ENCODE results near the gene GALNT14.

The GALNT14 gene

GRCh38 chr2:30968660-30969397 lies 169.4 kb downstream of the GALNT14 start:
- no peak for DNase-seq

DNA sequence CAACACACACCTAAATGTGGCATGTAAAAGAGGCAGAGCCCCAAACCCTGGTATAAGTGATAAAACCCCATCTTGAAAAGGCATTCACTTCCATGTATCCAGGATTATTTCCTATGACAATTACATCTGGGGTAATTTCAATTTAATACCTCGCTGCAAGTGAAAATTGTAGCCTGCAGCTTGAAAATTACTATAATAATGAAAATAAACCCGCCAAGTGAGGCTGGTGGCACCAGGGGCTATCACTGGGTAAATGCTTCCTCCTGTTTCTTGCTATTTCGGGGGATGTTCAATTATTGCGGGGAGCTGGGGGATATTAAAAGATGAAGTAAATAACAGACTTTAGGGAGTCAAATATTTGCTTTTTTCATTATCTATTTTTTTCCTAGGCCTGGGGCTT lies 171.5 kb downstream of the GALNT14 start:
- no peak for DNase-seq

- no peak for DNase-seq
Measured at GRCh38 chr2:30965022-30965531, 173.2 kb downstream of the GALNT14 start.

DNA sequence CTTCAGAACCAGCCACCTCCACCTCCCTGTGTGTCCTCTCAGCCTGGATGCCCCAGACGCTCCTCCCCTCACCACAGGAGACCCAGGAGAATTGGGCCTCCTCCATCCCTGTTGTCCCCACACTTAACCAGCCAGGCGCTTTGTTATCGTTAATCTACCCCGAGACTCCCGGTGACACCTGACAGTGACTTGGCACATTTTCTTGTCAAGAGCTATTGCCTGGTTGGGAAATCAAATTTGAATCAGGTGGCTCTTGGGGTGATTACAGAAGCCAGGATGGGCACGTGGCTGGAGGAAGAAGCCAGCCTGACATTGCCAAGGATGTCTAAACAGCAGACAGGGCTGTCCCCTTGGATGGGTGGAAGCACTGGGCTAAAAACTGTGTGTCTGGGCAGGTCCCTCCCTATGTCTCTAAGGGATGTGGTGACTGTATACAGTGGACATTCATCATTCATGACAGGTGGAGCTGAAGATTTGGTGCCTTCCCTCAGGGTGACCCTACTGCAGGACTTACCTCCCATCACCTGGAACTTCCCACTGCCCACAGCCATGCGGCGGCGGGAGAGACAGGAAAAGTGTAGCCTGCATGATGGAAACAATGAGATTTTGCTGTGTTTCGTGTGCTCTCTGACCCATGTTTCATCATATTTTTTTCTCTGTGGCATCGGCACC lies 173.8 kb downstream of the GALNT14 start:
- no peak for DNase-seq

- DNase-seq, result no peak
Measured at GRCh38 chr2:30963184-30963583, 175.1 kb downstream of the GALNT14 start.

- DNase-seq, result no peak
Measured at GRCh38 chr2:30960213-30960612, 178.0 kb downstream of the GALNT14 start.

- no peak for DNase-seq
Measured at GRCh38 chr2:30959653-30960052, 178.6 kb downstream of the GALNT14 start.

DNA sequence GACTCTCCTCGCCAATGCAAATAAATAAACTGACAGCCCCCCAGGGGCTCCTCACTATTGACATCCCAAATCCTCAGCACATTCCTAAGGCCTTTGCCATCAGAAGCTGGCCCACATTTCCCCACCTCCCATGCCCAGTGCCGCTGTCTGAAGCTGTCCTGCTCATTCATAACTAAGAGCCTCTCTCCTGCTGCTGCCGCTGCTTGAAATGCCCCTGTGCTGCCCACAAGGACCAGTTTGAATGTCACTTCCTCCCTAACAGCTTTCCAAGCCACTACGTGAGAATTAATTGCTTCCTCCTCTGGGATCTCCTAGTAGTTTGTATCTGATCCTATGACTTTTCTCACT lies 179.3 kb downstream of the GALNT14 start:
- DNase-seq, result no peak

GRCh38 chr2:30958193-30958917 lies 179.9 kb downstream of the GALNT14 start:
- no peak for DNase-seq

- no peak for DNase-seq
Measured at GRCh38 chr2:30957591-30957990, 180.6 kb downstream of the GALNT14 start.

DNA sequence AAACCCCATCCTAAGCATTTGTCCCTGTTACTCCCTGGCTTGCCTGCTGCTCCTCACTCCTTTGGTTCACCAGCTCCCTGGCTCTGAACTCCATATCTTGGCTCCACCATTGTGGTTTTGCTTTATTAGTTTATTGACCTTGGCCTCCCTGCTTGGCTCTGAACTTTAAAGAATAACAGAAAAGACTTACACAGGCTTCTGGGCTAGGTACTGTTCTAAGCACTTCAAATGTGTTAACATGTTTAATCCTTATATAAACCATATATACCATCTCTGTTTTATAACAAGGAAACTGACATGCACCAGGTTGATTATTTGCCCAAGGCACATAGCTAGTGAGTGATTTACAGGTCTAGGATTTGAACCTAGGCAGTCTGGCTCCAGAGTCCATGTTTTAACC lies 181.2 kb downstream of the GALNT14 start:
- no peak for DNase-seq

DNA sequence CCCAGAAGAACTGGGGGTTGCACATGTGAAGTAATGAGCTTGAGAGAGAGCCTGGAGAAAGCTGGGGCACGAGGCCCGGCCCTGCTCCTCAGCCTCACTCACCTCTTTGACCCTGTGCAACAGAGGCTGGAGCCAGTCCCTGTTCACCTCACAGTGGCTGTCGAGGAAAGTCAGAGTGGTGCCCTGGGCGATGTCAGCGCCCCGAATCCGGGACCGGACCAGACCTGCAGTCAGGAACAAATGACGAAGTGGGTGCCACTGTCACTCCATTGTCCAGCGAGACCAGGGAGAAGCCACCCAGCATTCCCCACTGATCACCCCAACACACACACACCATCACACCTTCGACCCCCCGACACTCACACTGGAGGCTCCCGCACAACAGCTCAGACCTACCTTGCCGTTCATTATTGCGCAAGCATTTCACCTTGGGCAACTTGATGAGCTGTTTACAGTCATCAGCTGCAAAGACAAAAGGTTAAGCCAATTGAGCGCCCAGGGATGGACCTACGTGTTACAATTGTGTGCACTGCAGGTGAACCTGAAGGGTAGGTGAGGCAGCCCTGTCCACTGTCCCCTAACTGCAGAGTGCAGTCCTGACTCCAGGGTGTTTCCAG lies 182.6 kb downstream of the GALNT14 start:
- DNase-seq, result no peak

DNA sequence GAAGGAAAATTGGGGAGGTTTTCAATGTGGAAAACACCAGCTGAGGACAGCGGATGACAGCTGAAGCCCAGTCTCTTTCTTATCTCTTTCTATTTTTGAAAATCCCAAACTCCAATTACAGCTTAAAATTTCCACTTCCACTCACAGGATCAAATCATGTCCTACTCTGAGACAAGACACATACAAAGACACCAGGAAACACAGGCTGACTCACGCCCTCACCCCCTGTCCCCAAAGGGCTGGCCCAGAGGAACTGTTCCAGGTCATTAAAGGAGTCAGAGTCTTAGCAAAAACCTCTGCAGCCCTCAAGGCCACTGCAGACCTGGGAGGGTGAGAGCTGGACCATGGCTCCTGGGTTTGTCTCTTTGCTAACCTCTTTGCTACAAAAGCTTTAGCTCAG lies 187.9 kb downstream of the GALNT14 start:
- no peak for DNase-seq

DNA sequence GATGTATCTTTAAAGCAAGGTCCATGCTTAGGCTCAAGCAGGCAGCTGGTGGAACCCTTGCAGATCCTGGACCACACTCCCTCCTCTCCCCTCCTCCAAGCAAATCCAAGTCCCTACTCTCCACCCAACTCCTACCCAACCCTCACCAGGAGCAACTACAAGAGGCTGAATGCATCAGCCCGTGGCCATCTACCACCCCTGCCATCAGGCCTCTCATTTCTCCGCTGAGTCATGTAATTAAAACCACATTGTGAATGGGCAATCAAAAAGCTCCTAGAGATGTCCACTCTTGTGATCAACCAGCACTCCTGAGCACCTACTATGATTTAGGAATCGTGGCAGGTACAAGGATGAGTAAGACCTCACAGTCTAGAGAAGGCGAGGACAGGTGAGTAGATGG lies 188.8 kb downstream of the GALNT14 start:
- no peak for DNase-seq

GRCh38 chr2:30948857-30949256 lies 189.4 kb downstream of the GALNT14 start:
- no peak for DNase-seq

- no peak for DNase-seq
Measured at GRCh38 chr2:30948130-30948529, 190.1 kb downstream of the GALNT14 start.

GRCh38 chr2:30947686-30948085 lies 190.6 kb downstream of the GALNT14 start:
- DNase-seq, result no peak

- no peak for DNase-seq
Measured at GRCh38 chr2:30942419-30942818, 195.8 kb downstream of the GALNT14 start.

DNA sequence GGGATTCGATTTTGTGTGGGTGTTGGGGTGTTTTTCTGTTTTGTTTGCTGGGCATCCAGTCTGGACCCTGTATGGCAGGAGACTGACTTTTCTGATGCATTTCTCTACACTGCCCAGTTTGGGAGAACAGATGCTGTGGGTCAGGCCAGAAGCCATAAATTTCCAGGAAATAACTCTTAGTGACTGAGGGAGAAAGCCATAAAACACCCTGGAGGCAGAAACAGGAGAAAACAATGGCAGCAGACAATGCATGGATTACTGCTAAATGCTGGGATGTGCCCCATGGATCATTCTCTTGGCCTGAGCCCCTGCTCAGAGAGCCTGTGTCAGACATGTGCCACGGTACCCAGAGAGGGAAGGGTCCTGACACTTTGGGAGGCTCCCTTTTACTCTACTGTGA lies 197.4 kb downstream of the GALNT14 start:
- no peak for DNase-seq

GRCh38 chr2:30939364-30939763 lies 198.9 kb downstream of the GALNT14 start:
- DNase-seq, result no peak

GRCh38 chr2:30938196-30938595 lies 200.0 kb downstream of the GALNT14 start:
- no peak for DNase-seq

- no peak for DNase-seq
Measured at GRCh38 chr2:30936977-30937376, 201.3 kb downstream of the GALNT14 start.

DNA sequence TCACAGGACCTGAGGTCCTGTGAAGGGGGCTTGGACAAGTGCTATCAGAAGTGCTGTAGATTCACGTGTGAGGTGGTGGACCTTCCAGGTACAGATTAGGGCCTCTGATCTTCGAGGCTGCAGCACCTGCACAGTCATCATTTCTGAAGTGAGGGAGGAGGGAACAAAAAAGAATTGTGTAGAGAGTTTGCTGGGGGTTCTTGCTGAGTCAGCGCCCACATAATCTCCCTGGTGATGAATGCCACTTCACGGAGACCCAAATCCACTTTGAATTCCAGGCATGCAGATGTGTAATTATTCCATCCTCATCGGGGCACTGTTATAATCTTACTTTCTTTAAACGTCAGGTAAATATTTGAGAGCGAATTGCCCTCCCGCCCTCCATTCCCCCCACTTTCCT lies 202.4 kb downstream of the GALNT14 start:
- DNase-seq, result no peak

GRCh38 chr2:30934066-30934465 lies 204.2 kb downstream of the GALNT14 start:
- no peak for DNase-seq
